Measurements from ENCODE around the gene ALAD.
"Not testable (repeated sequence)": the region's sequence is repeated elsewhere in the genome, so short reads cannot be mapped to it uniquely, and the experiment has no call there.

The ALAD gene

GRCh38 chr9:113390192-113390960 is 10.7 kb downstream of the ALAD start:
- H3K4me3 Mint-ChIP-seq: no peak overlapping the region

GRCh38 chr9:113389451-113389850 is 11.6 kb downstream of the ALAD start:
- Mint-ChIP-seq H3K9me3 (no peaks in the 10 kb centered on the region), H3K4me3 (no peak overlapping the region), H3K27me3 (no peaks in the 10 kb centered on the region), H3K36me3 (ENCODE audit: low read depth) (peaks cover 79% of the 10 kb centered on the region), H3K4me1 (ENCODE audit: low read depth) (peaks cover 18% of the 10 kb centered on the region), H3K27ac (no peak overlapping the region)
- intact Hi-C loops (cut with micrococcal nuclease): no loop called here

More at GRCh38 chr9:113390192-113390960, 10.7 kb downstream of the ALAD start:
- H3K9me3 Mint-ChIP-seq: no peaks in the 10 kb centered on the region
- intact Hi-C loops (cut with micrococcal nuclease): no loop called here
- no peak overlapping the region for H3K27ac Mint-ChIP-seq
- H3K27me3 Mint-ChIP-seq: no peaks in the 10 kb centered on the region
- peaks cover 12% of the 10 kb centered on the region for H3K4me1 Mint-ChIP-seq (ENCODE audit: low read depth)
- peaks cover 87% of the 10 kb centered on the region for H3K36me3 Mint-ChIP-seq (ENCODE audit: low read depth)

- Mint-ChIP-seq H3K4me3 (no peak overlapping the region), H3K27me3 (no peaks in the 10 kb centered on the region), H3K36me3 (ENCODE audit: low read depth) (peaks cover 75% of the 10 kb centered on the region), H3K27ac (no peak overlapping the region), H3K9me3 (no peaks in the 10 kb centered on the region), H3K4me1 (ENCODE audit: low read depth) (peaks cover 19% of the 10 kb centered on the region)
- intact Hi-C loops (cut with micrococcal nuclease): no loop called here
Measured at GRCh38 chr9:113388833-113389232, 12.3 kb downstream of the ALAD start.

- Mint-ChIP-seq H3K4me3 (no peak overlapping the region), H3K36me3 (ENCODE audit: low read depth) (peaks cover 64% of the 10 kb centered on the region), H3K4me1 (ENCODE audit: low read depth) (peaks cover 19% of the 10 kb centered on the region), H3K27ac (no peak overlapping the region), H3K27me3 (no peaks in the 10 kb centered on the region), H3K9me3 (no peaks in the 10 kb centered on the region)
- intact Hi-C loops (cut with micrococcal nuclease): no loop called here
Measured at GRCh38 chr9:113387560-113388230, 13.4 kb downstream of the ALAD start.

- no peak overlapping the region for H3K4me3 Mint-ChIP-seq
Measured at GRCh38 chr9:113386571-113387393, 14.3 kb downstream of the ALAD start.

GRCh38 chr9:113381909-113382411 is 19.1 kb downstream of the ALAD start:
- peaks cover 2% of the 10 kb centered on the region for H3K27me3 Mint-ChIP-seq
- peaks cover 26% of the 10 kb centered on the region for H3K4me1 Mint-ChIP-seq (ENCODE audit: low read depth)
- H3K27ac Mint-ChIP-seq: no peak overlapping the region
- no peak overlapping the region for H3K4me3 Mint-ChIP-seq
- no peaks in the 10 kb centered on the region for H3K9me3 Mint-ChIP-seq
- intact Hi-C loops (cut with micrococcal nuclease): no loop called here
- H3K36me3 Mint-ChIP-seq (ENCODE audit: low read depth): peaks cover 7% of the 10 kb centered on the region

More at GRCh38 chr9:113386571-113387393, 14.3 kb downstream of the ALAD start:
- peaks cover 19% of the 10 kb centered on the region for H3K4me1 Mint-ChIP-seq (ENCODE audit: low read depth)
- intact Hi-C loops (cut with micrococcal nuclease): no loop called here
- H3K27ac Mint-ChIP-seq: no peak overlapping the region
- H3K36me3 Mint-ChIP-seq (ENCODE audit: low read depth): peaks cover 55% of the 10 kb centered on the region
- H3K27me3 Mint-ChIP-seq: no peaks in the 10 kb centered on the region
- H3K9me3 Mint-ChIP-seq: no peaks in the 10 kb centered on the region

GRCh38 chr9:113381441-113381840 is 19.6 kb downstream of the ALAD start:
- H3K9me3 Mint-ChIP-seq; H3K4me3 Mint-ChIP-seq; H3K27me3 Mint-ChIP-seq; intact Hi-C loops (cut with micrococcal nuclease); H3K36me3 Mint-ChIP-seq (ENCODE audit: low read depth): not testable (repeated sequence)
- H3K27ac Mint-ChIP-seq: peak overlapping the region; percentile 42
- peaks cover 21% of the 10 kb centered on the region for H3K4me1 Mint-ChIP-seq (ENCODE audit: low read depth)

- Mint-ChIP-seq H3K4me3 (no peak overlapping the region), H3K9me3 (no peaks in the 10 kb centered on the region), H3K36me3 (ENCODE audit: low read depth) (no peaks in the 10 kb centered on the region), H3K4me1 (ENCODE audit: low read depth) (peaks cover 18% of the 10 kb centered on the region), H3K27me3 (peaks cover 2% of the 10 kb centered on the region), H3K27ac (peak overlapping the region; percentile 42)
- intact Hi-C loops (cut with micrococcal nuclease): no loop called here
Measured at GRCh38 chr9:113380869-113381378, 20.2 kb downstream of the ALAD start.

GRCh38 chr9:113379829-113380210 is 21.3 kb downstream of the ALAD start:
- H3K27me3 Mint-ChIP-seq; H3K9me3 Mint-ChIP-seq; H3K36me3 Mint-ChIP-seq (ENCODE audit: low read depth); H3K27ac Mint-ChIP-seq; intact Hi-C loops (cut with micrococcal nuclease); H3K4me3 Mint-ChIP-seq: not testable (repeated sequence)
- peaks cover 25% of the 10 kb centered on the region for H3K4me1 Mint-ChIP-seq (ENCODE audit: low read depth)

GRCh38 chr9:113379094-113379828 is 21.8 kb downstream of the ALAD start:
- H3K9me3 Mint-ChIP-seq; H3K27me3 Mint-ChIP-seq; intact Hi-C loops (cut with micrococcal nuclease); H3K36me3 Mint-ChIP-seq (ENCODE audit: low read depth); H3K4me3 Mint-ChIP-seq: not testable (repeated sequence)
- H3K27ac Mint-ChIP-seq: peak overlapping the region; percentile 10
- H3K4me1 Mint-ChIP-seq (ENCODE audit: low read depth): peaks cover 21% of the 10 kb centered on the region

- Mint-ChIP-seq H3K4me1 (ENCODE audit: low read depth) (peaks cover 26% of the 10 kb centered on the region), H3K36me3 (ENCODE audit: low read depth) (peaks cover 12% of the 10 kb centered on the region), H3K9me3 (no peaks in the 10 kb centered on the region), H3K27ac (peak within 1 kb of the TSS; percentile 61), H3K4me3 (peak within 1 kb of the TSS; percentile 85), H3K27me3 (peaks cover 2% of the 10 kb centered on the region)
- intact Hi-C loops (cut with micrococcal nuclease): no loop called here
Measured at GRCh38 chr9:113376634-113377567, 24.2 kb downstream of the ALAD start, which contains the start of gene HDHD3. Gene HDHD3 (minus strand): TSS chr9:113376986. CDS start chr9:113374354, 2,632 bp downstream.

All from dendritic cell treated with granulocyte-macrophage colony-stimulating factor and Interleukin-4, amounts not matched to agents 40 ng/mL and 50 ng/mL, for 4 days (primary cell).